KMS-11 (cell line): ENCODE results near the gene SORCS2.

Source experiments
- H2AFZ ChIP-seq: fragments of 200-600 bp; sonication (generic); 2 replicates; pipeline ENCODE4 v1.6.1; 2016; ENCODE audit warnings: antibody characterized with exemption, mixed run types, low read depth
- H3K27ac ChIP-seq: fragments of 200-600 bp; sonication (generic); 2 replicates; pipeline ENCODE4 v1.6.1; 2016; ENCODE audit warnings: mild to moderate bottlenecking, mixed run types
- H3K27me3 ChIP-seq: fragments of 200-600 bp; sonication (generic); 2 replicates; pipeline ENCODE4 v1.6.1; 2017; ENCODE audit warnings: mild to moderate bottlenecking, low read depth, mixed run types, moderate library complexity; ENCODE audit not compliant: insufficient read depth
- H3K36me3 ChIP-seq: fragments of 200-600 bp; sonication (generic); 2 replicates; pipeline ENCODE4 v1.6.1; 2017; ENCODE audit warnings: mild to moderate bottlenecking, mixed run types; ENCODE audit not compliant: insufficient read depth
- H3K4me1 ChIP-seq: fragments of 200-600 bp; sonication (generic); 2 replicates; pipeline ENCODE4 v1.6.1; 2016; ENCODE audit warnings: mild to moderate bottlenecking, low read depth, mixed run types; ENCODE audit not compliant: poor library complexity, severe bottlenecking
- H3K4me2 ChIP-seq: fragments of 200-600 bp; sonication (generic); 2 replicates; pipeline ENCODE4 v1.7.0; 2016; ENCODE audit warnings: mild to moderate bottlenecking, mixed run types
- H3K4me3 ChIP-seq: fragments of 200-600 bp; sonication (generic); IDR thresholded peaks from 2 replicates; pipeline ENCODE4 v1.6.1; 2017; ENCODE audit warnings: low read depth, low read length, mixed read lengths; ENCODE audit not compliant: insufficient read depth
- H3K79me2 ChIP-seq: fragments of 200-600 bp; sonication (generic); 2 replicates; pipeline ENCODE4 v1.6.1; 2016; ENCODE audit warnings: low read depth, mixed run types; ENCODE audit not compliant: insufficient read depth
- H3K9ac ChIP-seq: fragments of 200-600 bp; sonication (generic); 2 replicates; pipeline ENCODE4 v1.6.1; 2016; ENCODE audit warnings: mild to moderate bottlenecking, mixed run types
- H4K20me1 ChIP-seq: fragments of 200-600 bp; sonication (generic); 2 replicates; pipeline ENCODE4 v1.6.1; 2016; ENCODE audit warnings: mild to moderate bottlenecking, mixed run types; ENCODE audit not compliant: insufficient read depth
- TF ChIP-seq, protein P1 (sequence below): fragments of 200-600 bp; sonication (generic); conservative IDR thresholded peaks from 2 replicates; pipeline ENCODE4 v1.6.1; 2017; ENCODE audit warnings: low read depth, mild to moderate bottlenecking, antibody characterized with exemption, low read length, moderate library complexity, mixed read lengths

The SORCS2 gene

DNA sequence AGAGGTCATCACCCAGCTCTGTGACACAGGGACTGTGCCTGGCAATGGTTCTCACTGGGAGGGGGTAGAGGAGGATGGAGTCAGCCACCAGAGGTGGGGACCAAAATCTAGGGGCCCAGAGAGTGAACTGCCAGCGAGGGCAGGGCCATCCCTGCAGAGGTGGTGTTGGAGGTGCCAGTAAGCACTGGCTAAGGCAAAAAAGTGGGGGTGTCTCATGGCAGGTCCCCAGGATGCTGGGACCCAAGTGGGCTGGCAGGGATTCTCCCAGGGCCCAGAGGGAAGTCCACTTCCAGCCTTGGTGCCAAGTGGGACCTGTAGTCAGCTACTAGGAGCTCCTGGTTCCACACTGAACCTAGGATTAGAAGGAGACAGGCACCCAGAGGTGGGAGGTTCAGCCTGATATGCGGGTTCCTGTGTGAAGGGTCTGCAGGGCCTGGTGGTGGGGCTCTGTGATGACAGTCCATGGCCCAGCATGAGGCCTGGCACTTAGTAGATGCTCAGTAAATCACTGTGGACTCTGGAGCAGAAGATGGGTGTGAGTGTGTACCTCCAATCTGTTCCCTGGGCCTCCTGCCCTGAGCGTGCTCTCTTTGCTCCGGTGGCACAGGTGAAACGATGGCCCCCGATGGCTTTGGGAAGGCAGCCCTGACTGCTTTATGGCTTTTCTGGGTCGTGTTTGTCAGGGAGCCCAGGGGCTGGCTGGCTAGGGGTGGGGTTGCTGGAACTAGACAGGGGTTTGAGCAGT lies 160.9 kb downstream of the SORCS2 start:
- Histone ChIP-seq H3K4me1 (no peaks in the 10 kb centered on the region), H3K9ac (no peak overlapping the region), H3K4me2 (no peak overlapping the region), H3K4me3 (no peak overlapping the region), H3K79me2 (no peaks in the 10 kb centered on the region), H3K27me3 (no peaks in the 10 kb centered on the region), H4K20me1 (no peaks in the 10 kb centered on the region), H3K27ac (no peak overlapping the region), H2AFZ (no peak overlapping the region), H3K36me3 (no peaks in the 10 kb centered on the region)
- TF ChIP-seq, protein P1, sequence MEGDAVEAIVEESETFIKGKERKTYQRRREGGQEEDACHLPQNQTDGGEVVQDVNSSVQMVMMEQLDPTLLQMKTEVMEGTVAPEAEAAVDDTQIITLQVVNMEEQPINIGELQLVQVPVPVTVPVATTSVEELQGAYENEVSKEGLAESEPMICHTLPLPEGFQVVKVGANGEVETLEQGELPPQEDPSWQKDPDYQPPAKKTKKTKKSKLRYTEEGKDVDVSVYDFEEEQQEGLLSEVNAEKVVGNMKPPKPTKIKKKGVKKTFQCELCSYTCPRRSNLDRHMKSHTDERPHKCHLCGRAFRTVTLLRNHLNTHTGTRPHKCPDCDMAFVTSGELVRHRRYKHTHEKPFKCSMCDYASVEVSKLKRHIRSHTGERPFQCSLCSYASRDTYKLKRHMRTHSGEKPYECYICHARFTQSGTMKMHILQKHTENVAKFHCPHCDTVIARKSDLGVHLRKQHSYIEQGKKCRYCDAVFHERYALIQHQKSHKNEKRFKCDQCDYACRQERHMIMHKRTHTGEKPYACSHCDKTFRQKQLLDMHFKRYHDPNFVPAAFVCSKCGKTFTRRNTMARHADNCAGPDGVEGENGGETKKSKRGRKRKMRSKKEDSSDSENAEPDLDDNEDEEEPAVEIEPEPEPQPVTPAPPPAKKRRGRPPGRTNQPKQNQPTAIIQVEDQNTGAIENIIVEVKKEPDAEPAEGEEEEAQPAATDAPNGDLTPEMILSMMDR = no peak

DNA sequence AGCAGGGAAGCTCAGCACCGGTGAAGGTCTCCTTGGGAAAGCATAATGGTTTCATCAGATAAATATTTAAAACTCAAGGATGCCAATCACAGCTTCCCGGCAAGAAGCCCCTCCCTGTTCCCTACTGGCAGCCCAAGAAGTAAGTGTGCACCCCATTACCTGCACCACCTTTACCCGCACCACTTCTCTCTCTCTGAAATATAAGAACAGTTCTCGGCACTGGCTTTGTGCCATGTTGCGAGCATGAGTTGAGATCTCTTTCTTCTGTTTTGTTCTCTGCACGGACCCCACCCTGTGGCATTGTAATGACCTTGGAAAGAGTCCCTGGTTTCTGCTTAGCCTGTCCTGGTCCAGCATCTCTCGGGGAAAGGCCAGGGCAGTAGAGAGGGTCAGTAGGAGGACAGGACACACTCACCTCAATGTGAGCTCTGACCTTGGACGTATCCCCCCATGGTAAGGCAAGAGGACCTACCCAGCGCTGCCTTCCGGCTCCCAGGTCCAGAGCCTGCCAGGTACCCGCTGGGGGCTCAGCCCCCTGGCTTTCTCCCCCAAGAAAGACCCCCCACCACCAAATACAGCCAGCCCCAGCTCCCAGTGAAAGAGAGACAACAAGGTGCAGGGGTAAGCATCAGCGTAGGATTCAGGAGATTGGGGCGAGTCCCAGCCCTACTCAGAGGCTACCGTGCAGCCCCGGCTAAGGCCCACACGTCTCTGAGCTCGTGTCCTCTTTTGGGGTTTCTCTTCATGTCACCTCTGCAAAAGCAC lies 161.7 kb downstream of the SORCS2 start:
- Histone ChIP-seq H3K36me3 (no peaks in the 10 kb centered on the region), H2AFZ (no peak overlapping the region), H3K79me2 (no peaks in the 10 kb centered on the region), H3K27ac (no peak overlapping the region), H3K9ac (no peak overlapping the region), H3K4me1 (no peaks in the 10 kb centered on the region), H4K20me1 (no peaks in the 10 kb centered on the region), H3K4me3 (no peak overlapping the region), H3K4me2 (no peak overlapping the region), H3K27me3 (no peaks in the 10 kb centered on the region)
- TF ChIP-seq, protein P1 = no peak

DNA sequence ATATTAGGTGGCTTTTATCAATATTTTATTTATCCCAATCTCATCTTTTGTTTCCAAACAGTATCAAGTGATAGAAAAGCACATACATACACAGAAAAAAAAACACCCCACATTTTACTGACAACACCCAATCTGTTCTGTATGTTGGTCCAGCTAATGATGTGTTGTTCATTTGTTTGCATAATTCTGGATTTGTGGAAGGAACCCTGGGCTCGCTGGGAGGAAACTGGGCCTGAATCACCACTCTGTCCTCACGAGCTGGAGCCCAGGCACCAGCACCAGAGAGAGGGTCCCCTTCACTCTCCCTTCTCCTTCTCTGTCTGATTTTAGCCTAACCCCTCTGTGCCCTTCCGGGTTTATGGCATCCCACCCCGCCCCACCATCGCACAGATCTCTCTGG lies 162.6 kb downstream of the SORCS2 start:
- Histone ChIP-seq H3K4me3 (no peak overlapping the region), H3K9ac (no peak overlapping the region), H2AFZ (no peak overlapping the region), H3K79me2 (no peaks in the 10 kb centered on the region), H3K4me2 (no peak overlapping the region), H4K20me1 (no peaks in the 10 kb centered on the region), H3K36me3 (no peaks in the 10 kb centered on the region), H3K27ac (no peak overlapping the region), H3K4me1 (no peaks in the 10 kb centered on the region), H3K27me3 (no peaks in the 10 kb centered on the region)
- TF ChIP-seq, protein P1 = no peak

DNA sequence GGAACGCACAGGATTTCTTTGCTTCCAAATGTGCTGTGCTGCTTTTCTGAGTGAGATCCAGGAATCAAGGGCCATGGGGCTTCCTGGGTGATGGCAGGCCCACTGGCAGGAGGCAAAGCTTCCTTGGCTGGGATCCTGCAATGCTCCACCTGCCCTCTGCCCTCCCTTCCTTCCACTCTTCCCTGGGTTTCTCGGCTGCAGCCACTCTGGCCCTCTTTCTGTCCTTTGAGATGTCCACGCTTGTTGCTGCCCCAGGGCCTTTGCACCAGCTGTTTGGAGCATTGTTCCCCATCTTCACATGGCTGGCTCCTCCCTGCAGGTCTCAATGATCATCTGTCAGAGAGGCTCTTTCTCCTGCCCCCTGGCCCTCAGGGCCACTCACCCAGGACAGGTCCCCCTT lies 163.5 kb downstream of the SORCS2 start:
- TF ChIP-seq, protein P1 = no peak
- H3K36me3 ChIP-seq = no peaks in the 10 kb centered on the region
- no peak overlapping the region for H3K4me3 ChIP-seq
- no peaks in the 10 kb centered on the region for H3K4me1 ChIP-seq
- no peak overlapping the region for H3K9ac ChIP-seq
- H3K27me3 ChIP-seq = no peaks in the 10 kb centered on the region
- no peak overlapping the region for H3K4me2 ChIP-seq
- H3K79me2 ChIP-seq = no peaks in the 10 kb centered on the region
- H4K20me1 ChIP-seq = no peaks in the 10 kb centered on the region
- H2AFZ ChIP-seq = no peak overlapping the region
- no peak overlapping the region for H3K27ac ChIP-seq
